Heart left ventricle (tissue), 13 donors: ENCODE measurements around the gene GABPB2.

Experiments
- CTCF ChIP-seq, 12 donors: fragments of 200-600 bp; sonication (generic) in 4 of 12; IDR thresholded peaks; one replicate each; pipeline versions ENCODE4 v1.5.0 to v1.8.0; 2018 to 2022; ENCODE audit warnings: antibody characterized with exemption in 12 of 12, mild to moderate bottlenecking in 5 of 12
- POLR2A ChIP-seq, 2 donors: fragments of 450-650 bp; IDR thresholded peaks; one replicate each; pipeline ENCODE4 v1.6.1; 2017; ENCODE audit warnings: antibody characterized with exemption in 2 of 2, mild to moderate bottlenecking in 2 of 2, moderate library complexity in 2 of 2
- donor health status: ischemic (EF 13 %, LVEDD 7.1; RV severe dilation, severe dysfunction).
- donor health status: DM: no; HTN: yes; CAD: no.
- donor health status: DM: no; HTN: no; CAD: no.
- donor health status: ischemic (EF 25% LVEDD 6.9; RV normal size, moderate dysfunction).
- donor health status: ischemic (EF 25% LVEDD 5.7; RV mildly dilated, moderate dysfunction).
- donor health status: ischemic (EF 35%, LVEDD 5.7; RV mildly dilated, moderate dysfunction).
- donor health status: nonischemic (EF 11% LVEDD 7.7; RV severe dilation, severe dysfunction).
- donor health status: DM: yes; HTN: yes; CAD: no.
- donor health status: PGD.
- donor health status: ischemic (EF 29% LVEDD 5.4; RV normal size, mild dysfunction).
- donor health status: nonischemic (EF 23%, LVEDD 6.1; RV moderate dilation, normal function).

- TF ChIP-seq CTCF (IDR thresholded peaks at IDR 0.05) (no peak), POLR2A (IDR thresholded peaks at IDR 0.05) (no peak)
Observed at GRCh38 chr1:151166505-151166956, 96.0 kb downstream of the GABPB2 start.
